Neural progenitor cell (in vitro differentiated cells): Measurements from ENCODE around the gene GSTO1. TPM values are rescaled to one million over a fixed set of nuclear protein-coding genes. Genes with fewer than 3 reads are reported as not detected.

ENCODE experiments used
- DNase-seq: peaks from one replicate; pipeline ENCODE4 v3.0.0-alpha.2; 2016; ENCODE audit warnings: low spot score
- H2AFZ ChIP-seq: fragments of 200-600 bp; sonication (generic); replicated peaks from 2 replicates; pipeline ENCODE4 v1.6.1; 2016; ENCODE audit warnings: antibody characterized with exemption
- H3F3A ChIP-seq: fragments of 200-600 bp; sonication (generic); 2 replicates; pipeline ENCODE4 v1.6.1; 2016; ENCODE audit warnings: antibody characterized with exemption, low read depth
- H3K27ac ChIP-seq: fragments of 200-600 bp; sonication (generic); 2 replicates; pipeline ENCODE4 v1.5.1; 2016; ENCODE audit warnings: mild to moderate bottlenecking
- H3K27me3 ChIP-seq: fragments of 200-600 bp; sonication (generic); 2 replicates; pipeline ENCODE4 v1.6.1; 2016; ENCODE audit warnings: mild to moderate bottlenecking, moderate library complexity
- H3K36me3 ChIP-seq: fragments of 200-600 bp; sonication (generic); 2 replicates; pipeline ENCODE4 v1.5.1; 2016
- H3K4me1 ChIP-seq: fragments of 200-600 bp; sonication (generic); 2 replicates; pipeline ENCODE4 v1.6.1; 2016; ENCODE audit warnings: mixed run types
- H3K4me2 ChIP-seq: fragments of 200-600 bp; sonication (generic); 2 replicates; pipeline ENCODE4 v1.6.1; 2016
- H3K4me3 ChIP-seq: fragments of 200-600 bp; sonication (generic); 2 replicates; pipeline ENCODE4 v1.5.1; 2016
- H3K79me2 ChIP-seq: fragments of 200-600 bp; sonication (generic); 2 replicates; pipeline ENCODE4 v1.6.1; 2016; ENCODE audit warnings: low read depth
- H3K9ac ChIP-seq: fragments of 200-600 bp; sonication (generic); 2 replicates; pipeline ENCODE4 v1.6.1; 2016
- H3K9me3 ChIP-seq: fragments of 200-600 bp; sonication (generic); 2 replicates; pipeline ENCODE4 v1.5.1; 2016; ENCODE audit warnings: low read depth
- H4K20me1 ChIP-seq: fragments of 200-600 bp; sonication (generic); 2 replicates; pipeline ENCODE4 v1.6.1; 2016; ENCODE audit warnings: low read depth
- H3K27ac Mint-ChIP-seq: 3 replicates; pipeline ENCODE4 v1.8.0; 2021; ENCODE audit warnings: mixed read lengths
- H3K27me3 Mint-ChIP-seq: 2 replicates; pipeline ENCODE4 v1.8.0; 2022; ENCODE audit warnings: low read depth, mild to moderate bottlenecking, inconsistent platforms, moderate library complexity, mixed read lengths; ENCODE audit not compliant: insufficient read depth
- H3K36me3 Mint-ChIP-seq: 3 replicates; pipeline ENCODE4 v1.8.0; 2021; ENCODE audit warnings: mixed read lengths
- H3K4me1 Mint-ChIP-seq: 3 replicates; pipeline ENCODE4 v1.8.0; 2021; ENCODE audit warnings: mixed read lengths
- H3K4me3 Mint-ChIP-seq: 3 replicates; pipeline ENCODE4 v1.8.0; 2021; ENCODE audit warnings: mild to moderate bottlenecking, moderate library complexity, mixed read lengths
- H3K9me3 Mint-ChIP-seq: 3 replicates; pipeline ENCODE4 v1.8.0; 2020; ENCODE audit warnings: mixed read lengths
- CTCF ChIP-seq: fragments of 200-600 bp; sonication (generic); IDR thresholded peaks from 2 replicates; pipeline ENCODE4 v1.5.1; 2017; ENCODE audit warnings: antibody characterized with exemption, mild to moderate bottlenecking
- EZH2 ChIP-seq: fragments of 200-600 bp; sonication (generic); IDR thresholded peaks from 2 replicates; pipeline ENCODE4 v1.6.1; 2017; ENCODE audit warnings: antibody characterized with exemption, mild to moderate bottlenecking, moderate library complexity
- EZH2phosphoT487 ChIP-seq: fragments of 200-600 bp; sonication (generic); IDR thresholded peaks from 2 replicates; pipeline ENCODE4 v1.6.1; 2017; ENCODE audit warnings: antibody characterized with exemption
- total RNA-seq: library from RNA; depleted of rRNA; stranded (reverse); fragments of >200 nt; gene quantifications from 2 replicates; pipeline ENCODE4 v1.2.3, GENCODE V29; 2015; ENCODE audit warnings: low replicate concordance

GSTO1 gene
- total RNA-seq, 1 donor from 2014 or later: 48.6 TPM

- no peak overlapping the region for H2AFZ ChIP-seq
- Mint-ChIP-seq H3K4me1 (peaks cover 44% of the 10 kb centered on the region), H3K27me3 (peaks cover 2% of the 10 kb centered on the region), H3K4me3 (no peak overlapping the region), H3K9me3 (peaks cover 16% of the 10 kb centered on the region), H3K27ac (no peak overlapping the region), H3K36me3 (no peaks in the 10 kb centered on the region)
- peaks cover 8% of the 10 kb centered on the region for H3K4me1 ChIP-seq
- no peaks in the 10 kb centered on the region for H3F3A ChIP-seq
- H3K4me3 ChIP-seq: no peak overlapping the region
- H3K27ac ChIP-seq: no peak overlapping the region
- DNase-seq: no peak
- H4K20me1 ChIP-seq: no peaks in the 10 kb centered on the region
- no peaks in the 10 kb centered on the region for H3K9me3 ChIP-seq
- no peak overlapping the region for H3K4me2 ChIP-seq
- no peaks in the 10 kb centered on the region for H3K36me3 ChIP-seq
- H3K79me2 ChIP-seq: no peaks in the 10 kb centered on the region
- H3K27me3 ChIP-seq: no peaks in the 10 kb centered on the region
- TF ChIP-seq EZH2phosphoT487 (no peak), CTCF (no peak), EZH2 (no peak)
- no peak overlapping the region for H3K9ac ChIP-seq
These were observed 47.4 kb downstream of the GSTO1 start for GRCh38 chr10:104301907-104302690.

DNA sequence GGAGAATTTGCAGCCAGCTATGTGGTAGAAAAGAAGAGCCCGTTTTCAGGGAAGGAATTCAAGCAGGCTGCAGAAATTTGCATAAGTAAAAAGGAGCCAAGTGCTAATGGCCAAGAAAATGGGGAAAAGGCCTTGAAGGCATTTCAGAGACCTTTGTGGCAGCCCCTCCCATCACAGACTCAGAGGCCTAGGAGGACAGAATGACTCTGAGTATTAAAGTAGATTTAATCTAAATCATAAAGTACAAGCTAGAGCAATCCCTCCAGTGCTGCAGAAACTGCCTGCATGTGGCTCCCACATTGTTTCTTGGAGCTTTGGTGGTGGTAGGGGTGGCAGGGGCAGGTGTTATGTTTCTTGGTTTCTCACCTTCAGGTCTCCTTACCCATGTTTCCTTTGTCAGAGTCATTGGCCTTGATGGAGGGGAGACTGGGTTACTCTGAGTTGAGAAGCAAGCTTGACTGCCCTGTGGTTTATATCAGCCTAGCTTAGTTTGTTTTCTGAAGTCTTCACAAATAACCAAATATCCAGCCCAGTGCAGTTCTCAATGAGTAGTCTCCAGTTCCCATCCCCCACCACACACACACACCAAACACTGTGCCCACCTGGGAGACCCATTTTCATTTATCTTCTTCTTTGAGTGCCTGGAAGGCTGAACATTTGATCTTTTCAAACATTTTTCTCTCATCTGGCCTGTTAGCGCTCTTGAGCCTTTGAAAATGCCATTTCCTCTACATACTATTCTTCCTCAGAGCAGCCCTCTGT lies 49.1 kb downstream of the GSTO1 start:
- H3K4me1 Mint-ChIP-seq: peaks cover 53% of the 10 kb centered on the region

GRCh38 chr10:104304356-104304745 lies 49.7 kb downstream of the GSTO1 start:
- peaks cover 53% of the 10 kb centered on the region for H3K4me1 Mint-ChIP-seq
- TF ChIP-seq CTCF (no peak), EZH2 (no peak), EZH2phosphoT487 (no peak)

More for the DNA sequence above, 49.1 kb downstream of the GSTO1 start:
- H3K4me3 Mint-ChIP-seq: no peak overlapping the region
- TF ChIP-seq EZH2phosphoT487: no peak
- Histone ChIP-seq H3K36me3 (no peaks in the 10 kb centered on the region), H3F3A (no peaks in the 10 kb centered on the region), H4K20me1 (no peaks in the 10 kb centered on the region), H3K27ac (no peak overlapping the region), H3K27me3 (no peaks in the 10 kb centered on the region), H3K9ac (no peak overlapping the region), H3K79me2 (no peaks in the 10 kb centered on the region), H2AFZ (no peak overlapping the region), H3K9me3 (no peaks in the 10 kb centered on the region), H3K4me1 (peaks cover 10% of the 10 kb centered on the region), H3K4me3 (no peak overlapping the region), H3K4me2 (no peak overlapping the region)
- peaks cover 5% of the 10 kb centered on the region for H3K36me3 Mint-ChIP-seq
- H3K27me3 Mint-ChIP-seq: peaks cover 2% of the 10 kb centered on the region
- H3K9me3 Mint-ChIP-seq: peaks cover 16% of the 10 kb centered on the region
- DNase-seq: no peak
- H3K27ac Mint-ChIP-seq: no peak overlapping the region

More at GRCh38 chr10:104304356-104304745, 49.7 kb downstream of the GSTO1 start:
- Histone ChIP-seq H3K79me2 (no peaks in the 10 kb centered on the region), H3K9ac (no peak overlapping the region), H3K36me3 (no peaks in the 10 kb centered on the region), H4K20me1 (no peaks in the 10 kb centered on the region), H3F3A (no peaks in the 10 kb centered on the region), H3K4me2 (no peak overlapping the region), H3K4me1 (peaks cover 10% of the 10 kb centered on the region), H3K9me3 (no peaks in the 10 kb centered on the region), H3K4me3 (no peak overlapping the region), H2AFZ (no peak overlapping the region), H3K27ac (no peak overlapping the region), H3K27me3 (no peaks in the 10 kb centered on the region)
- Mint-ChIP-seq H3K36me3 (peaks cover 8% of the 10 kb centered on the region), H3K27me3 (peaks cover 2% of the 10 kb centered on the region), H3K9me3 (peaks cover 16% of the 10 kb centered on the region), H3K4me3 (no peak overlapping the region), H3K27ac (no peak overlapping the region)
- no peak for DNase-seq
